ENCODE results near the gene KRT85. TPM values are rescaled to one million over a fixed set of nuclear protein-coding genes. Genes with fewer than 3 reads are reported as not detected.

KRT85 gene
- total and polyA plus RNA-seq, 10 of the 15 experiments (the other 5 are each of a cell fraction or from before 2014, with no cell fraction given): 0.05 to 0.18 (median 0.11) TPM; not detected in 6

DNA sequence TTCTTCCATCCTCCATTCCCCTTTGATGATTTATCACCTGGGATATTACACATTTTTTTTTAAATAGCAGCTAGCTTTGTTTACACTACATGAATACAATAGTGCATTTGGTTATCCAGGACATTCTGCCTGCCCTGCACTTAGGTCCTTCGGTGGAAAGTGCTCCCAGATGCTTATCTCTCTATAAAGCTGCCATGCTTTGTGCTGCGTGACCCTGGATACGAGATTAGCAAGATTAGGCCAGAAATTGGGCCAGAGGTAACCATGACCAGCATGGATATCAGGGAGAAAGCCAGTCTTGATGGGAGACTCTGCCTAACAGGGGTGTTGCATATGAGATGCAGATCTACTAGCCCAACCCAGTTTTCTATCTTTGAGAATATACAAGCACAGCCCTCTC is 34.0 kb downstream of the KRT85 start:
- no TSS peak for BruUV-seq (replicated peaks)
- 2% methylated on average over 3 of the region's 3 CpGs for WGBS (ENCODE audit: insufficient coverage, insufficient replicate concordance, low lambda C conversion rate, missing lambda C conversion rate)
- H3K27me3 ChIP-seq (replicated peaks in 1 of 2; ENCODE audit: control insufficient read depth in 2 of 2, insufficient read depth in 2 of 2, low read length in 1 of 2): peaks cover 0 to 2% of the 10 kb centered on the region in 2 experiments; a peak in 2 of 4 replicates
- intact Hi-C loops (cut with micrococcal nuclease; ENCODE audit: unreplicated experiment) (no loop called here), in situ Hi-C loops (cut with MboI) (no loop called here)
- FAIRE-seq (no peak), DNase-seq (ENCODE audit: low read depth, low spot score) (no peak), ATAC-seq (no peak)
- RAD21 ChIA-PET (ENCODE audit: unreplicated experiment): no interaction called here
- POLR2A ChIA-PET: no interaction called here
- no peaks in the 10 kb centered on the region; the same call in 2 of the 3 replicates for H3K9me3 ChIP-seq (replicated peaks; ENCODE audit: control insufficient read depth, insufficient read depth, low read length)
- H3K4me2 ChIP-seq (ENCODE audit: control insufficient read depth, insufficient read depth): no peak overlapping the region
- H3K4me1 ChIP-seq (ENCODE audit: control insufficient read depth, insufficient read depth, low read length): no peaks in the 10 kb centered on the region
- no peak overlapping the region for H3K27ac ChIP-seq (ENCODE audit: control insufficient read depth, insufficient read depth)
- SMC1A ChIA-PET (ENCODE audit: uncharacterized antibody, unreplicated experiment): no interaction called here
- H3K79me2 ChIP-seq (ENCODE audit: control insufficient read depth, insufficient read depth, low read length): no peaks in the 10 kb centered on the region
- H3K36me3 ChIP-seq (ENCODE audit: control insufficient read depth in 2 of 2, insufficient read depth in 2 of 2, low read length in 1 of 2): no peaks in the 10 kb centered on the region
- no peak overlapping the region for H2AFZ ChIP-seq (ENCODE audit: control insufficient read depth, low read depth, low read length)
- H3K9ac ChIP-seq (ENCODE audit: control insufficient read depth, insufficient read depth, low read length): no peak overlapping the region
- H3K4me3 ChIP-seq: no peak overlapping the region
- H4K20me1 ChIP-seq (ENCODE audit: control insufficient read depth, insufficient read depth): no peaks in the 10 kb centered on the region
- CTCF ChIA-PET: interaction anchor here (0.6 to 1.6 kb wide), 2 partner anchors 38 to 45 kb away, joined by 3 to 4 read pairs; no protein-coding TSS in a partner anchor
- TF ChIP-seq, protein P1, sequence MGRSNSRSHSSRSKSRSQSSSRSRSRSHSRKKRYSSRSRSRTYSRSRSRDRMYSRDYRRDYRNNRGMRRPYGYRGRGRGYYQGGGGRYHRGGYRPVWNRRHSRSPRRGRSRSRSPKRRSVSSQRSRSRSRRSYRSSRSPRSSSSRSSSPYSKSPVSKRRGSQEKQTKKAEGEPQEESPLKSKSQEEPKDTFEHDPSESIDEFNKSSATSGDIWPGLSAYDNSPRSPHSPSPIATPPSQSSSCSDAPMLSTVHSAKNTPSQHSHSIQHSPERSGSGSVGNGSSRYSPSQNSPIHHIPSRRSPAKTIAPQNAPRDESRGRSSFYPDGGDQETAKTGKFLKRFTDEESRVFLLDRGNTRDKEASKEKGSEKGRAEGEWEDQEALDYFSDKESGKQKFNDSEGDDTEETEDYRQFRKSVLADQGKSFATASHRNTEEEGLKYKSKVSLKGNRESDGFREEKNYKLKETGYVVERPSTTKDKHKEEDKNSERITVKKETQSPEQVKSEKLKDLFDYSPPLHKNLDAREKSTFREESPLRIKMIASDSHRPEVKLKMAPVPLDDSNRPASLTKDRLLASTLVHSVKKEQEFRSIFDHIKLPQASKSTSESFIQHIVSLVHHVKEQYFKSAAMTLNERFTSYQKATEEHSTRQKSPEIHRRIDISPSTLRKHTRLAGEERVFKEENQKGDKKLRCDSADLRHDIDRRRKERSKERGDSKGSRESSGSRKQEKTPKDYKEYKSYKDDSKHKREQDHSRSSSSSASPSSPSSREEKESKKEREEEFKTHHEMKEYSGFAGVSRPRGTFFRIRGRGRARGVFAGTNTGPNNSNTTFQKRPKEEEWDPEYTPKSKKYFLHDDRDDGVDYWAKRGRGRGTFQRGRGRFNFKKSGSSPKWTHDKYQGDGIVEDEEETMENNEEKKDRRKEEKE (IDR thresholded peaks at IDR 0.05): no peak
- TF ChIP-seq, protein P2, sequence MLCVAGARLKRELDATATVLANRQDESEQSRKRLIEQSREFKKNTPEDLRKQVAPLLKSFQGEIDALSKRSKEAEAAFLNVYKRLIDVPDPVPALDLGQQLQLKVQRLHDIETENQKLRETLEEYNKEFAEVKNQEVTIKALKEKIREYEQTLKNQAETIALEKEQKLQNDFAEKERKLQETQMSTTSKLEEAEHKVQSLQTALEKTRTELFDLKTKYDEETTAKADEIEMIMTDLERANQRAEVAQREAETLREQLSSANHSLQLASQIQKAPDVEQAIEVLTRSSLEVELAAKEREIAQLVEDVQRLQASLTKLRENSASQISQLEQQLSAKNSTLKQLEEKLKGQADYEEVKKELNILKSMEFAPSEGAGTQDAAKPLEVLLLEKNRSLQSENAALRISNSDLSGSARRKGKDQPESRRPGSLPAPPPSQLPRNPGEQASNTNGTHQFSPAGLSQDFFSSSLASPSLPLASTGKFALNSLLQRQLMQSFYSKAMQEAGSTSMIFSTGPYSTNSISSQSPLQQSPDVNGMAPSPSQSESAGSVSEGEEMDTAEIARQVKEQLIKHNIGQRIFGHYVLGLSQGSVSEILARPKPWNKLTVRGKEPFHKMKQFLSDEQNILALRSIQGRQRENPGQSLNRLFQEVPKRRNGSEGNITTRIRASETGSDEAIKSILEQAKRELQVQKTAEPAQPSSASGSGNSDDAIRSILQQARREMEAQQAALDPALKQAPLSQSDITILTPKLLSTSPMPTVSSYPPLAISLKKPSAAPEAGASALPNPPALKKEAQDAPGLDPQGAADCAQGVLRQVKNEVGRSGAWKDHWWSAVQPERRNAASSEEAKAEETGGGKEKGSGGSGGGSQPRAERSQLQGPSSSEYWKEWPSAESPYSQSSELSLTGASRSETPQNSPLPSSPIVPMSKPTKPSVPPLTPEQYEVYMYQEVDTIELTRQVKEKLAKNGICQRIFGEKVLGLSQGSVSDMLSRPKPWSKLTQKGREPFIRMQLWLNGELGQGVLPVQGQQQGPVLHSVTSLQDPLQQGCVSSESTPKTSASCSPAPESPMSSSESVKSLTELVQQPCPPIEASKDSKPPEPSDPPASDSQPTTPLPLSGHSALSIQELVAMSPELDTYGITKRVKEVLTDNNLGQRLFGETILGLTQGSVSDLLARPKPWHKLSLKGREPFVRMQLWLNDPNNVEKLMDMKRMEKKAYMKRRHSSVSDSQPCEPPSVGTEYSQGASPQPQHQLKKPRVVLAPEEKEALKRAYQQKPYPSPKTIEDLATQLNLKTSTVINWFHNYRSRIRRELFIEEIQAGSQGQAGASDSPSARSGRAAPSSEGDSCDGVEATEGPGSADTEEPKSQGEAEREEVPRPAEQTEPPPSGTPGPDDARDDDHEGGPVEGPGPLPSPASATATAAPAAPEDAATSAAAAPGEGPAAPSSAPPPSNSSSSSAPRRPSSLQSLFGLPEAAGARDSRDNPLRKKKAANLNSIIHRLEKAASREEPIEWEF (IDR thresholded peaks at IDR 0.05; ENCODE audit: insufficient replicate concordance, low read depth, low read length): no peak
- no peak for TF ChIP-seq MEF2A (IDR thresholded peaks at IDR 0.05; ENCODE audit: insufficient read depth, low read depth, low read length)
- TF ChIP-seq, protein P3, sequence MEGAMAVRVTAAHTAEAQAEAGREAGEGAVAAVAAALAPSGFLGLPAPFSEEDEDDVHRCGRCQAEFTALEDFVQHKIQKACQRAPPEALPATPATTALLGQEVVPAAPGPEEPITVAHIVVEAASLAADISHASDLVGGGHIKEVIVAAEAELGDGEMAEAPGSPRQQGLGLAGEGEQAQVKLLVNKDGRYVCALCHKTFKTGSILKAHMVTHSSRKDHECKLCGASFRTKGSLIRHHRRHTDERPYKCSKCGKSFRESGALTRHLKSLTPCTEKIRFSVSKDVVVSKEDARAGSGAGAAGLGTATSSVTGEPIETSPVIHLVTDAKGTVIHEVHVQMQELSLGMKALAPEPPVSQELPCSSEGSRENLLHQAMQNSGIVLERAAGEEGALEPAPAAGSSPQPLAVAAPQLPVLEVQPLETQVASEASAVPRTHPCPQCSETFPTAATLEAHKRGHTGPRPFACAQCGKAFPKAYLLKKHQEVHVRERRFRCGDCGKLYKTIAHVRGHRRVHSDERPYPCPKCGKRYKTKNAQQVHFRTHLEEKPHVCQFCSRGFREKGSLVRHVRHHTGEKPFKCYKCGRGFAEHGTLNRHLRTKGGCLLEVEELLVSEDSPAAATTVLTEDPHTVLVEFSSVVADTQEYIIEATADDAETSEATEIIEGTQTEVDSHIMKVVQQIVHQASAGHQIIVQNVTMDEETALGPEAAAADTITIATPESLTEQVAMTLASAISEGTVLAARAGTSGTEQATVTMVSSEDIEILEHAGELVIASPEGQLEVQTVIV (IDR thresholded peaks at IDR 0.05; ENCODE audit: borderline replicate concordance, partially characterized antibody): no peak
- no peak for TF ChIP-seq KAT2A (conservative IDR thresholded peaks at IDR 0.05; ENCODE audit: control insufficient read depth, low read depth, low read length)
- no peak for TF ChIP-seq ZSCAN29 (IDR thresholded peaks at IDR 0.05)
- TF ChIP-seq CREM (IDR thresholded peaks at IDR 0.05; ENCODE audit: low read depth): no peak
- no peak for TF ChIP-seq KDM1A (IDR thresholded peaks at IDR 0.05; ENCODE audit: borderline replicate concordance)
- TF ChIP-seq DPF2 (IDR thresholded peaks at IDR 0.05): no peak
- TF ChIP-seq, protein P4, sequence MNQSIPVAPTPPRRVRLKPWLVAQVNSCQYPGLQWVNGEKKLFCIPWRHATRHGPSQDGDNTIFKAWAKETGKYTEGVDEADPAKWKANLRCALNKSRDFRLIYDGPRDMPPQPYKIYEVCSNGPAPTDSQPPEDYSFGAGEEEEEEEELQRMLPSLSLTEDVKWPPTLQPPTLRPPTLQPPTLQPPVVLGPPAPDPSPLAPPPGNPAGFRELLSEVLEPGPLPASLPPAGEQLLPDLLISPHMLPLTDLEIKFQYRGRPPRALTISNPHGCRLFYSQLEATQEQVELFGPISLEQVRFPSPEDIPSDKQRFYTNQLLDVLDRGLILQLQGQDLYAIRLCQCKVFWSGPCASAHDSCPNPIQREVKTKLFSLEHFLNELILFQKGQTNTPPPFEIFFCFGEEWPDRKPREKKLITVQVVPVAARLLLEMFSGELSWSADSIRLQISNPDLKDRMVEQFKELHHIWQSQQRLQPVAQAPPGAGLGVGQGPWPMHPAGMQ (IDR thresholded peaks at IDR 0.05; ENCODE audit: borderline replicate concordance): no peak
- TF ChIP-seq NR2C2 (IDR thresholded peaks at IDR 0.05; ENCODE audit: borderline replicate concordance, control insufficient read depth, insufficient read length, low read depth): no peak
- TF ChIP-seq EGR1 (IDR thresholded peaks at IDR 0.05; ENCODE audit: borderline replicate concordance in 1 of 2, low read depth in 2 of 2, low read length in 2 of 2): no peak
